ENCODE data around the gene HDAC7.
A peak's percentile ranks its signal among the peaks of the same experiment; 100 is the strongest.

DNA sequence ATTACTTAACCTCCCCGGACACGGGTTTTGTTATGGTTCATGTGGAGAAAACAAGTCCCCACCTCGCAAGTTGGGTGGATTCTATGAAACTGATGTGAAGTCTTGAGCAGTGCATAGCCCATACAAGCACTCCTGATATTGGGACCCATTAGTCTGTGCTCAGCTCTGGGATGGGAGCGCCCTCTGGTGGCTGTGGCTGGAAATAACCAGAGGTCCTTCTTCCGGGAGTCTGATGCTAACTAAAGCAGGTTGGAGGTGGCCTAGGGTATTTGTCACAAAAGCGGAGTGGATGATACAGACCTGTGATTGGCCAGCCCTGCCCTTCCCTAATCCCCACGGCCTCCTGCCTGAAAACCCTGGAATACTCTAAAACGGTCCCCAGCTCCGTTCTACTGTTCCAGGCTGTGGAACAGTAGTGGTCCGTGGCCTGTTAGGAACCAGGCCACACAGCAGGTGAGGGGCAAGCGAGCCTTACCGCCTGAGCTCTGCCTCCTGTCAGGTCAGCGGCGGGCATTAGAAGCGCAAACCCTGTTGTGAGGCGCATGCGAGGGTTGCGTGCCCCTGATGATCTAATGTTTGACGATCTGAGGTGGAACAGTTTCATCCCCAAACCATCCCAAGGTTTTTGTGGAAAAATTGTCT is 40.3 kb downstream of the HDAC7 start:
- TF ChIP-seq, protein P1, sequence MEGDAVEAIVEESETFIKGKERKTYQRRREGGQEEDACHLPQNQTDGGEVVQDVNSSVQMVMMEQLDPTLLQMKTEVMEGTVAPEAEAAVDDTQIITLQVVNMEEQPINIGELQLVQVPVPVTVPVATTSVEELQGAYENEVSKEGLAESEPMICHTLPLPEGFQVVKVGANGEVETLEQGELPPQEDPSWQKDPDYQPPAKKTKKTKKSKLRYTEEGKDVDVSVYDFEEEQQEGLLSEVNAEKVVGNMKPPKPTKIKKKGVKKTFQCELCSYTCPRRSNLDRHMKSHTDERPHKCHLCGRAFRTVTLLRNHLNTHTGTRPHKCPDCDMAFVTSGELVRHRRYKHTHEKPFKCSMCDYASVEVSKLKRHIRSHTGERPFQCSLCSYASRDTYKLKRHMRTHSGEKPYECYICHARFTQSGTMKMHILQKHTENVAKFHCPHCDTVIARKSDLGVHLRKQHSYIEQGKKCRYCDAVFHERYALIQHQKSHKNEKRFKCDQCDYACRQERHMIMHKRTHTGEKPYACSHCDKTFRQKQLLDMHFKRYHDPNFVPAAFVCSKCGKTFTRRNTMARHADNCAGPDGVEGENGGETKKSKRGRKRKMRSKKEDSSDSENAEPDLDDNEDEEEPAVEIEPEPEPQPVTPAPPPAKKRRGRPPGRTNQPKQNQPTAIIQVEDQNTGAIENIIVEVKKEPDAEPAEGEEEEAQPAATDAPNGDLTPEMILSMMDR (IDR thresholded peaks at IDR 0.05; ENCODE audit: poor library complexity): peak; percentile 94
- TF ChIP-seq EZH2 (IDR thresholded peaks at IDR 0.05; ENCODE audit: borderline replicate concordance): no peak

All from hepatocyte (in vitro differentiated cells).